PC-9 (cell line): ENCODE data around the gene TBC1D14. TPM values are rescaled to one million over a fixed set of nuclear protein-coding genes. Genes with fewer than 3 reads are reported as not detected.

ENCODE experiments used
- BruUV-seq: library from RNA; stranded (reverse); fragments of 400-500 nt; replicated peaks from 2 replicates; lab custom pipeline; 2021; lab: Mats Ljungman, UMichigan
- CTCF ChIA-PET: fragments of 300-600 bp; sonication (Branson Sonifier 250); formaldehyde crosslinking; loops from one replicate; lab custom pipeline; 2022; ENCODE audit warnings: antibody characterized with exemption; lab: Charles Lee
- POLR2A ChIA-PET: fragments of 300-600 bp; sonication (Branson Sonifier 250); formaldehyde crosslinking; loops from one replicate; lab custom pipeline; 2022; ENCODE audit warnings: antibody characterized with exemption; ENCODE audit not compliant: unreplicated experiment; lab: Charles Lee
- DNase-seq, 2 experiments: peaks; one replicate each; pipeline versions ENCODE4 v3.0.0 to v3.0.0-alpha.2; 2015 to 2022; ENCODE audit warnings: mixed read lengths in 1 of 2
- H2AFZ ChIP-seq: fragments of 200-600 bp; sonication (generic); 2 replicates; pipeline ENCODE4 v1.8.1; 2017; ENCODE audit warnings: antibody characterized with exemption
- H3F3A ChIP-seq: fragments of 200-600 bp; sonication (generic); 2 replicates; pipeline ENCODE4 v1.8.1; 2017; ENCODE audit warnings: antibody characterized with exemption, mild to moderate bottlenecking, low read depth; ENCODE audit not compliant: insufficient read depth
- H3K27ac ChIP-seq: fragments of 200-600 bp; sonication (generic); 2 replicates; pipeline ENCODE4 v1.6.1; 2016; ENCODE audit warnings: mixed run types
- H3K27me3 ChIP-seq: fragments of 200-600 bp; sonication (generic); 2 replicates; pipeline ENCODE4 v1.6.1; 2016; ENCODE audit warnings: low read depth, mixed run types; ENCODE audit not compliant: insufficient read depth
- H3K36me3 ChIP-seq: fragments of 200-600 bp; sonication (generic); 2 replicates; pipeline ENCODE4 v1.6.1; 2016; ENCODE audit warnings: low read depth, mixed run types
- H3K4me1 ChIP-seq: fragments of 200-600 bp; sonication (generic); replicated peaks from 2 replicates; pipeline ENCODE4 v1.6.1; 2016; ENCODE audit warnings: mixed run types; ENCODE audit not compliant: insufficient read depth
- H3K4me2 ChIP-seq: fragments of 200-600 bp; sonication (generic); 2 replicates; pipeline ENCODE4 v1.6.1; 2017; ENCODE audit warnings: mixed run types
- H3K4me3 ChIP-seq: fragments of 200-600 bp; sonication (generic); 2 replicates; pipeline ENCODE4 v1.6.1; 2016; ENCODE audit warnings: mixed run types
- H3K79me2 ChIP-seq: fragments of 200-600 bp; sonication (generic); 2 replicates; pipeline ENCODE4 v1.6.1; 2017; ENCODE audit warnings: low read depth, mixed run types
- H3K9me2 ChIP-seq: fragments of 200-600 bp; sonication (generic); 2 replicates; pipeline ENCODE4 v1.8.1; 2017; ENCODE audit warnings: mild to moderate bottlenecking; ENCODE audit not compliant: insufficient read depth
- H3K9me3 ChIP-seq: fragments of 200-600 bp; sonication (generic); 2 replicates; pipeline ENCODE4 v1.8.1; 2016; ENCODE audit warnings: low read depth; ENCODE audit not compliant: insufficient read depth
- H4K20me1 ChIP-seq: fragments of 200-600 bp; sonication (generic); 2 replicates; pipeline ENCODE4 v1.8.1; 2017; ENCODE audit not compliant: insufficient read depth
- CTCF ChIP-seq: fragments of 200-600 bp; sonication (generic); conservative IDR thresholded peaks from 2 replicates; pipeline ENCODE4 v1.6.1; 2017; ENCODE audit warnings: mixed run types, antibody characterized with exemption, mild to moderate bottlenecking, moderate library complexity
- EZH2 ChIP-seq: fragments of 200-600 bp; sonication (generic); IDR thresholded peaks from 2 replicates; pipeline ENCODE4 v1.8.0; 2017; ENCODE audit warnings: antibody characterized with exemption, low read depth
- intact Hi-C: fragments of 100-400 bp; cut with micrococcal nuclease; formaldehyde crosslinking; loops from one replicate; pipeline ENCODE4 v1.10.0; 2022; ENCODE audit not compliant: unreplicated experiment
- total RNA-seq: library from RNA; stranded (reverse); gene quantifications from 2 replicates; pipeline ENCODE4 v1.2.3, GENCODE V29; 2021

The TBC1D14 gene
- total RNA-seq, 1 experiment from 2014 or later = 46.2 TPM

GRCh38 chr4:6989331-6989923 lies 79.8 kb downstream of the TBC1D14 start:
- H3K4me3 ChIP-seq = no peak overlapping the region
- no peaks in the 10 kb centered on the region for H3K9me2 ChIP-seq
- peak in 1 of 2 experiments; percentile 15 for DNase-seq
- TF ChIP-seq EZH2 (no peak), CTCF (no peak)
- H3K4me1 ChIP-seq = peaks cover 32% of the 10 kb centered on the region
- no peak overlapping the region for H2AFZ ChIP-seq
- H3K36me3 ChIP-seq = no peaks in the 10 kb centered on the region
- ChIA-PET POLR2A (no interaction called here), CTCF (interaction anchor here (0.5 kb wide), 1 partner anchor 72 kb away, joined by 6 read pairs; no protein-coding TSS in a partner anchor)
- peaks cover 69% of the 10 kb centered on the region for H3K79me2 ChIP-seq
- no peaks in the 10 kb centered on the region for H3K9me3 ChIP-seq
- peaks cover 16% of the 10 kb centered on the region for H3F3A ChIP-seq
- BruUV-seq = no TSS peak
- no peaks in the 10 kb centered on the region; the same call in 1 of the 2 replicates for H4K20me1 ChIP-seq
- H3K27me3 ChIP-seq = no peaks in the 10 kb centered on the region
- intact Hi-C loops = loop anchor here (5.0 kb wide), 1 partner anchor 47 kb away; no protein-coding TSS in a partner anchor
- no peak overlapping the region for H3K4me2 ChIP-seq
- no peak overlapping the region for H3K27ac ChIP-seq

GRCh38 chr4:6990661-6991060 lies 81.0 kb downstream of the TBC1D14 start:
- BruUV-seq = no TSS peak
- POLR2A ChIA-PET = interaction anchor here (0.7 kb wide), 1 partner anchor 31 kb away, joined by 5 read pairs; no protein-coding TSS in a partner anchor
- Histone ChIP-seq H3K36me3 (no peaks in the 10 kb centered on the region), H3K9me2 (no peaks in the 10 kb centered on the region), H3F3A (peaks cover 11% of the 10 kb centered on the region), H3K4me2 (no peak overlapping the region), H3K4me3 (no peak overlapping the region), H3K27me3 (no peaks in the 10 kb centered on the region), H2AFZ (no peak overlapping the region), H3K79me2 (peaks cover 60% of the 10 kb centered on the region), H3K27ac (no peak overlapping the region), H3K4me1 (peaks cover 21% of the 10 kb centered on the region), H3K9me3 (no peaks in the 10 kb centered on the region), H4K20me1 (no peaks in the 10 kb centered on the region; the same call in 1 of the 2 replicates)
- TF ChIP-seq EZH2 = no peak
- TF ChIP-seq CTCF = no peak
- CTCF ChIA-PET = no interaction called here
- DNase-seq = no peak
- intact Hi-C loops = no loop called here

GRCh38 chr4:6991249-6991648 lies 81.6 kb downstream of the TBC1D14 start:
- TF ChIP-seq EZH2 = no peak
- TF ChIP-seq CTCF = no peak
- Histone ChIP-seq H2AFZ (no peak overlapping the region), H3K79me2 (peaks cover 55% of the 10 kb centered on the region), H3K9me3 (no peaks in the 10 kb centered on the region), H3F3A (peaks cover 5% of the 10 kb centered on the region), H3K4me2 (no peak overlapping the region), H3K4me3 (no peak overlapping the region), H3K9me2 (no peaks in the 10 kb centered on the region), H3K4me1 (peaks cover 16% of the 10 kb centered on the region), H3K27me3 (no peaks in the 10 kb centered on the region), H3K27ac (no peak overlapping the region; the same call in 1 of the 2 replicates), H4K20me1 (no peaks in the 10 kb centered on the region; the same call in 1 of the 2 replicates), H3K36me3 (no peaks in the 10 kb centered on the region)
- CTCF ChIA-PET = no interaction called here
- intact Hi-C loops = no loop called here
- DNase-seq = no peak
- BruUV-seq = no TSS peak
- POLR2A ChIA-PET = no interaction called here
